ENCODE data around the gene ZNF827. TPM values are rescaled to one million over a fixed set of nuclear protein-coding genes. Genes with fewer than 3 reads are reported as not detected.

Gene ZNF827
- total RNA-seq, 1 experiment from 2014 or later: 19.1 TPM

- CTCF ChIA-PET: interaction anchor here (0.6 to 0.7 kb wide), 2 partner anchors 128 to 297 kb away, joined by 3 to 4 read pairs; no protein-coding TSS in a partner anchor
- peak overlapping the region; percentile 79 for H3K9ac ChIP-seq (ENCODE audit: low read length)
- no peaks in the 10 kb centered on the region for H3K27me3 ChIP-seq (ENCODE audit: insufficient read depth, low read length)
- POLR2A ChIA-PET: interaction anchor here (1.4 kb wide), 1 partner anchor 130 kb away, joined by 4 read pairs; no protein-coding TSS in a partner anchor
- BruUV-seq (replicated peaks): no TSS peak
- peak overlapping the region; percentile 75 to 87 for H3K4me3 ChIP-seq (replicated peaks in 1 of 2; ENCODE audit: low read depth in 1 of 2, low read length in 2 of 2)
- RAD21 ChIA-PET (ENCODE audit: low non-redundant PET in 1 of 2, low total read pairs in 2 of 2, uncharacterized antibody in 2 of 2, unreplicated experiment in 2 of 2): no interaction called here
- DNase-seq (ENCODE audit: low read depth, low spot score) (no peak), ATAC-seq (no peak)
- no peaks in the 10 kb centered on the region for H3K9me3 ChIP-seq (ENCODE audit: control insufficient read depth in 1 of 2, insufficient read depth in 1 of 2, low read depth in 1 of 2, low read length in 2 of 2)
- H3K79me2 ChIP-seq (ENCODE audit: insufficient read depth, low read length): peaks cover 42% of the 10 kb centered on the region
- H3K9me2 ChIP-seq (ENCODE audit: insufficient read depth): no peaks in the 10 kb centered on the region
- no peaks in the 10 kb centered on the region for H4K20me1 ChIP-seq (ENCODE audit: insufficient read depth)
- no peaks in the 10 kb centered on the region for H3K36me3 ChIP-seq (ENCODE audit: control insufficient read depth in 1 of 2, insufficient read depth in 2 of 2, low read length in 2 of 2)
- peak overlapping the region; percentile 84 for H3K4me2 ChIP-seq (ENCODE audit: low read length)
- no peak overlapping the region for H2AFZ ChIP-seq (ENCODE audit: low read depth, low read length, poor library complexity, severe bottlenecking)
- peak overlapping the region; percentile 92 for H3K27ac ChIP-seq (ENCODE audit: low read depth, low read length)
- peaks cover 21 to 46% of the 10 kb centered on the region in 2 experiments for H3K4me1 ChIP-seq (ENCODE audit: control insufficient read depth in 1 of 2, insufficient read depth in 2 of 2, low read length in 2 of 2)
- intact Hi-C loops (cut with micrococcal nuclease): loop anchor here (2.0 to 5.0 kb wide), 3 partner anchors 126 to 321 kb away; partner anchors contain the start of gene MMAA
- TF ChIP-seq YY1 (IDR thresholded peaks at IDR 0.05; ENCODE audit: extremely low read depth, insufficient replicate concordance, low read depth, low read length): peak; percentile 68
- TF ChIP-seq ZFX (IDR thresholded peaks at IDR 0.05): no peak
Observed at GRCh38 chr4:145937971-145938611, 532 bp downstream of the ZNF827 start.

- H3K27me3 ChIP-seq (ENCODE audit: insufficient read depth, low read length): no peaks in the 10 kb centered on the region
- H3K9me3 ChIP-seq (ENCODE audit: control insufficient read depth in 1 of 2, insufficient read depth in 1 of 2, low read depth in 1 of 2, low read length in 2 of 2): no peaks in the 10 kb centered on the region
- H3K27ac ChIP-seq (ENCODE audit: low read depth, low read length): peak overlapping the region; percentile 92
- H3K4me3 ChIP-seq (replicated peaks in 1 of 2; ENCODE audit: low read depth in 1 of 2, low read length in 2 of 2): peak overlapping the region; percentile 75 to 87
- H4K20me1 ChIP-seq (ENCODE audit: insufficient read depth): no peaks in the 10 kb centered on the region
- peaks cover 21 to 46% of the 10 kb centered on the region in 2 experiments for H3K4me1 ChIP-seq (ENCODE audit: control insufficient read depth in 1 of 2, insufficient read depth in 2 of 2, low read length in 2 of 2)
- BruUV-seq (replicated peaks): no TSS peak
- CTCF ChIA-PET: interaction anchor here (0.7 kb wide), 1 partner anchor 1007 kb away, joined by 4 read pairs; no protein-coding TSS in a partner anchor
- ATAC-seq (peak; percentile 48), DNase-seq (ENCODE audit: low read depth, low spot score) (no peak)
- RAD21 ChIA-PET (ENCODE audit: low non-redundant PET in 1 of 2, low total read pairs in 2 of 2, uncharacterized antibody in 2 of 2, unreplicated experiment in 2 of 2): interaction anchor here in 1 of 2 experiments (0.7 kb wide), 1 partner anchor 49 kb away, joined by 9 read pairs; no protein-coding TSS in a partner anchor
- no peaks in the 10 kb centered on the region for H3K36me3 ChIP-seq (ENCODE audit: control insufficient read depth in 1 of 2, insufficient read depth in 2 of 2, low read length in 2 of 2)
- intact Hi-C loops (cut with micrococcal nuclease): loop anchor here (5.0 kb wide), 2 partner anchors 125 to 320 kb away; partner anchors contain the start of gene MMAA
- H3K4me2 ChIP-seq (ENCODE audit: low read length): peak overlapping the region; percentile 84
- no peak overlapping the region for H2AFZ ChIP-seq (ENCODE audit: low read depth, low read length, poor library complexity, severe bottlenecking)
- H3K79me2 ChIP-seq (ENCODE audit: insufficient read depth, low read length): peaks cover 49% of the 10 kb centered on the region
- no peak for TF ChIP-seq REST (IDR thresholded peaks at IDR 0.05; ENCODE audit: low read depth)
- TF ChIP-seq POLR2AphosphoS5 (IDR thresholded peaks at IDR 0.05; ENCODE audit: low read depth, low read length): peak; percentile 34
- no peak for TF ChIP-seq CTCF (IDR thresholded peaks at IDR 0.05 in 2 of 3, conservative IDR thresholded peaks at IDR 0.05 in 1 of 3; ENCODE audit: borderline replicate concordance in 1 of 3, insufficient read depth in 1 of 3, low read depth in 2 of 3, low read length in 2 of 3)
- H3K9ac ChIP-seq (ENCODE audit: low read length): peak overlapping the region; percentile 79
- POLR2A ChIA-PET: interaction anchor here (0.6 to 0.7 kb wide), 3 partner anchors 156 to 227 kb away, joined by 3 to 6 read pairs (median 5); no protein-coding TSS in a partner anchor
- H3K9me2 ChIP-seq (ENCODE audit: insufficient read depth): no peaks in the 10 kb centered on the region
Observed at GRCh38 chr4:145936997-145937901, 1.4 kb downstream of the ZNF827 start.

All from HCT116 (cell line).